ENCODE results near the gene VSIG1.

The VSIG1 gene

GRCh38 chrX:108044554-108045256 lies at the start of gene VSIG1:
VSIG1 (plus strand) TSS chrX:108045065; CDS start chrX:108045131, 66 bp downstream.
- DNase-seq (ENCODE audit: low read depth) = no peak

- no peak for DNase-seq (ENCODE audit: low read depth)
Observed at GRCh38 chrX:107996124-107996523, 48.7 kb upstream of the VSIG1 start.

GRCh38 chrX:108000751-108001150 lies 44.1 kb upstream of the VSIG1 start:
- DNase-seq (ENCODE audit: low read depth) = no peak

GRCh38 chrX:108001218-108001814 lies 43.5 kb upstream of the VSIG1 start:
- no peak for DNase-seq (ENCODE audit: low read depth)

- DNase-seq (ENCODE audit: low read depth) = no peak
Observed at GRCh38 chrX:108018656-108019381, 26.0 kb upstream of the VSIG1 start.

- DNase-seq (ENCODE audit: low read depth) = no peak
Observed at GRCh38 chrX:108019382-108019875, 25.4 kb upstream of the VSIG1 start.

- DNase-seq (ENCODE audit: low read depth) = no peak
Observed at GRCh38 chrX:108020631-108021030, 24.2 kb upstream of the VSIG1 start.

- no peak for DNase-seq (ENCODE audit: low read depth)
Observed at GRCh38 chrX:108022491-108023089, 22.3 kb upstream of the VSIG1 start.

GRCh38 chrX:108025376-108025775 lies 19.5 kb upstream of the VSIG1 start:
- DNase-seq (ENCODE audit: low read depth) = no peak

GRCh38 chrX:108025954-108026600 lies 18.8 kb upstream of the VSIG1 start:
- DNase-seq (ENCODE audit: low read depth) = no peak

- DNase-seq (ENCODE audit: low read depth) = no peak
Observed at GRCh38 chrX:108028854-108029253, 16.0 kb upstream of the VSIG1 start.

- no peak for DNase-seq (ENCODE audit: low read depth)
Observed at GRCh38 chrX:108029928-108030711, 14.7 kb upstream of the VSIG1 start.

GRCh38 chrX:108032944-108033343 lies 11.9 kb upstream of the VSIG1 start:
- no peak for DNase-seq (ENCODE audit: low read depth)

- DNase-seq (ENCODE audit: low read depth) = no peak
Observed at GRCh38 chrX:108033890-108034289, 11.0 kb upstream of the VSIG1 start.

- no peak for DNase-seq (ENCODE audit: low read depth)
Observed at GRCh38 chrX:108034725-108035124, 10.1 kb upstream of the VSIG1 start.

- DNase-seq (ENCODE audit: low read depth) = no peak
Observed at GRCh38 chrX:108036298-108036973, 8.4 kb upstream of the VSIG1 start.

- DNase-seq (ENCODE audit: low read depth) = no peak
Observed at GRCh38 chrX:108049649-108050048, 4.8 kb downstream of the VSIG1 start.

- DNase-seq (ENCODE audit: low read depth) = no peak
Observed at GRCh38 chrX:108053218-108053617, 8.4 kb downstream of the VSIG1 start.

GRCh38 chrX:108055546-108055945 lies 10.7 kb downstream of the VSIG1 start:
- DNase-seq (ENCODE audit: low read depth) = no peak

GRCh38 chrX:108059801-108060200 lies 14.9 kb downstream of the VSIG1 start:
- DNase-seq (ENCODE audit: low read depth) = no peak

- DNase-seq (ENCODE audit: low read depth) = no peak
Observed at GRCh38 chrX:108064001-108064400, 19.1 kb downstream of the VSIG1 start.
